NCI-H2227 treated with DMSO at 0.1 percent for 48 hours (cell line): ENCODE measurements around the gene DNTTIP2.
"Not testable (repeated sequence)": the region's sequence is repeated elsewhere in the genome, so short reads cannot be mapped to it uniquely, and the experiment has no call there.

ENCODE experiments used
- DNase-seq: peaks from one replicate; lab custom pipeline; 2025; lab: John Stamatoyannopoulos, UW

The DNTTIP2 gene

DNA sequence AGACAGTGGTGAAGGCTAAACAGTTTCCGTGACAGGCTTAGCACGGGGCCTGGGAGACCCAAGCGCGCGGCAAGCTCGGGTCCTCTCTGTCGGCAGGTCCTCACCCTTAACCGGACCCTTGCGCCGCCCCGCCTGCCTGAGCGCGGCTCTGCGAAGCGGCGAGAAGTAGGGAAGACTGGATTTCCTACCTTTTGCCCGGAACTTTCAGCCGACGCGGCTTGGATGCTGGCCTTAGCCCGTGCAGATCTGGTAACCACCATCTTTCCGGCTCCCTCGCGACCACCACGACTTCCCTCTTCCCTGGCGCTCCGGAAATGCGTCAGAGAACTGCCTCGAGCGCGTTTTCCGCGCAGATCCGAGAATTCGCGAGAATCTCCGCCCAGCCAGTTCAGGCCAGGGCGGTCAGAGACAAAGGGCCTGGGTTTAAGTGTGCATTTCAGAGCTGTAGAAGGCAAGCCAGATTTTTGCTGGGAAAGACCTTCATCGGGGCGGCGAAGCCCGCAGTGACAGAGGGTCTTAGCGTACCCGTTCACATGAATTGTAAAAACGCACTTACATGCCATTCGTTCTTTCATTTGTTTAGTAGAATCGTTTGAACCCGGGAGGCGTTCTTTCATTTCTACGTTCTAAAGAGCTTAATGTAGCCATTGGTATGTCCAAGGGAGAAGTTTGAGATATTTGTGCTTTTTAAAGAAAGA lies at the start of gene DNTTIP2:
DNTTIP2 (minus strand) TSS at position 318 of the 698 bp plus-strand sequence; CDS start at position 260, 58 bp downstream.
- DNase-seq = peak; percentile 88

DNA sequence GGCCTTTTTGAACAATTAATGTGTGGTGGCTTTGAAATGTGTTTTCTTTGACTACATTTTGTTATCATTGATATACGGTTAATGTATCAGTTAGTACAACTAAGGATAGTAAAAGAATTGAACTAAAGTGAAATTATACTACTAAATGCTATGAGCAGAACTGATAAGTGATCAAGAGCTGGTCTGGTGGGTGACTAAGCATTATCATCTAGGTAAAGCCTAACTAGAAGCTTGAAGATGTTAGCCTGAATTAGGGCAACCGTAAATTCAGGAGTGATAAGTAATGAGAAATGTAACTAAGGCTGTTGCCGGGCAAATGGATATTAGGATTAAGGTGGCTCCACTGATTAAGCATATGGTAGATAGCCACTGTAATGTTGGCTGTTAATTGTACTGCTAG lies 46.2 kb upstream of the DNTTIP2 start:
- DNase-seq = no peak

- no peak for DNase-seq
Observed at GRCh38 chr1:93919780-93920179, 40.8 kb upstream of the DNTTIP2 start.

DNA sequence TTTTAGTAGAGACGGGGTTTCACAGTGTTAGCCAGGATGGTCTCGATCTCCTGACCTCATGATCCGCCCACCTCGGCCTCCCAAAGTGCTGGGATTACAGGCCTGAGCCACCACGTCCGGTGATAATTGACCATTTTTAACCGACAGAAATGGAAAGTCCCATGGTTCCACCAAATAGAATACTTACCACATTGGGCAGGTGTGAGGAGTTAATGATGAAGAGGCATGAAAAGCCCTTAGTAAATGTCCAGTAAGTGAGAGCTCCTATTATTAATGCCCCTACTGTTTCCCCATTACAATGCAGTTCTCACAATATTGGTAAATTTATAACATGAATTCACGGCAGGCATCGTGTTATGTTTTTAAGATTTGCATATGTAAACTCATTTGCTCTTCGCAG lies 38.3 kb upstream of the DNTTIP2 start:
- DNase-seq = no peak

DNA sequence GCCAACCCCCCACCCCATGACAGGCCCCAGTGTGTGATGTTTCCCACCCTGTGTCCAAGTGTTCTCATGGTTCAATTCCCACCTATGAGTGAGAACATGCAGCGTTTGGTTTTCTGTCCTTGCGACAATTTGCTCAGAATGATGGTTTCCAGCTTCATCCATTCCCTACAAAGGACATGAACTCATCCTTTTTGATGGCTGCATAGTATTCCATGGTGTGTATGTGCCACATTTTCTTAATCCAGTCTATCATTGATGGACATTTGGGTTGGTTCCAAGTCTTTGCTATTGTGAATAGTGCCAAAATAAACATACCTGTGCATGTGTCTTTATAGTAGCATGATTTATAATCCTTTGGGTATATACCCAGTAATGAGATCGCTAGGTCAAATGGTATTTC lies 31.9 kb upstream of the DNTTIP2 start:
- not testable (repeated sequence) for DNase-seq

DNA sequence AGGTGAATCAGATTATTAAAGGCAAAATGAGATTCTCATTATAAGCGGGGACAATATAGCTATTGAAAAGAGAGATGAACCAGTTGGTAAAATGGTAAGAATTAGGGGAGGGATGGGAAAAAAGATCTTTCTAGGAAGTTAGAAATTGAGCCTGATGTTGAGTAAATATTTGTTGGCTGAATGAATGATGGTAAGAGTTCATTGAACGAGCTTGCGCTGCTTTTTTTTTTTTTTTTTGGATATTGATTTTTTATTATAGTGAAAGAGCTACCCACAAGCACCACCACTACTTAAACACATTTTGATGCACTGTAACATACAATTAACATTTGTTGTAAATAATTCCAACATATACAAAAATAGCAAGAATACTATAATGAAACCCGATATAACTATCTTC lies 31.3 kb upstream of the DNTTIP2 start:
- no peak for DNase-seq

DNA sequence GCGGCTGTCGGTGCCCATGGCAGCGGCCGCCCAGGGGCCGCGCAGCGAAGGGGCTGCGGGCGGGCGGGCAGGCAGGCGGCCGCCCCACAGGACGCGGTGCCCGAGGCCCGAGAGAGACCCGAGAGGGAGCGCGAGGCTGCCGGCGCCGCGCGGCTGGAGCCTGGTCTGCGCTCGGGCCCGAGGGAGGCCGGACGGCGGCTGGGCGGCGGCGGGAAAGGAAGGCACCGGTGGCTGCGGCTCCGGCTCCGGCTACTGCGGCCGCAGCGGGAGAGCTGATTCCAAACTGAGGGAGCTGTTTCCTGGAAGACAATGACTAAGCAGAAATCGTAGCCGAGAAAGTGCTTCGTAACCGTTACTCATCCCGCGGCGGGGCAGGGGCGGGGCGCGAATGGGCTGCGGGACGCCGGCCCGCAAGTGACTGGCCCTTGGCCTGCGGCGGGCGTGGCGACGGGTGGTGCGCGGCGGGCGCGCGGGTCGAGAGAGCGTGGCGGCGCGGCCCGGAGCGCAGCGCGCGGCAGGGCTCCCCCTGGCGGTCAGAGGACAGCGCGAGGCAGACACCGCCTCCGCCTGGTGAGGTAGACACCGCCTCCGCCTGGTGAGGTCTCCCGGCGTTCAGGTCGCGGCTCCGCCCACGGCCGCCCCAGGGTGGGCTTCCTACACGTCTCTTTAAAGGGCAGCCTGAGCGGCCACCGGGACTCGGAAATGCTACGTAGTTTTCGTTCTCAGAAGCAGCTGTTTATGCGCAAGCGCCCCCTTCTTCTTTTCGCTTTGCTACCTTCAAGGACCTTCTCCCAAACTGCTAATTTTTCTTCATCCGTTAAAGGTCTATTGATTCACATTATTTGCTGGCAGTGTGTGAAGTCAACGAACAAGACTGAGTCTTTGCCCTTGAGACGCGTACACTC lies 30.4 kb upstream of the DNTTIP2 start, which contains the start of gene GCLM:
GCLM (minus strand) TSS at position 285 of the 905 bp plus-strand sequence; CDS start at position 18, 267 bp downstream.
- peak; percentile 91 for DNase-seq

DNA sequence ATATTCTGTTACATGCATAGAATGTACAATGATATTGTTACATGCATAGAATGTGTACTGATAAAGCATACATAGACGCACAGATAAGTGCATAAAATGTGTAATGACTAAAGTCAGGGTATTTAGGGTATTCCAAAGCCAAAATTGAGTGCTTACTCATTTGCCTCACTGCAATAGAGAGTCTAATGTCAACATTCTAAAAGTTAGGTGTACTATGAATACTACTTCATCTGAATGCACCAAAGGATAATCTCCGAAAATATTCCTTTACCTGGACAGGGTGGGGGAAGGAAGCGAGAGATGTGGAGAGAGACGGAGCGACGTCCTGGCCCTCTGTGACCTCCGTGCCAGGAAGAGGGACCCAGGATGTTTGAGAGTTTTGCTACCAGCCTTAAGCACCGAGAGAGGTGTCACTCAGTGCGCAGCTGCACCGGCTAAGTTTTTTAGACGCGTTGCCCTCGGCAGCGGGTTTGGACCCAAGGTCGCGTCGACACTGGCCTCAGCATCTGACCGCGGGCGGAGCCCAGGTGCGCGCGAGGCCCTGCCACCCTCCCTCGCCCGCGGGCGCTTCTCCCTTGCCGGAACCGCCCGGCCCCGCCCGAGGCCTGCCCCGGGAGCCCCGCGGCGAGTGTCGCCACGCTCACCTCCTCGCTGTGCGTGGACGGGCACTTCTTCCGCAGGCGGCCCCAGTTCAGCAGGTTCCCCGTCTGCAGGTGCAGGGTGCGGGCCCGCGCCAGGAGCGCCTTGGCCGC lies 29.6 kb upstream of the DNTTIP2 start:
- DNase-seq = no peak

DNA sequence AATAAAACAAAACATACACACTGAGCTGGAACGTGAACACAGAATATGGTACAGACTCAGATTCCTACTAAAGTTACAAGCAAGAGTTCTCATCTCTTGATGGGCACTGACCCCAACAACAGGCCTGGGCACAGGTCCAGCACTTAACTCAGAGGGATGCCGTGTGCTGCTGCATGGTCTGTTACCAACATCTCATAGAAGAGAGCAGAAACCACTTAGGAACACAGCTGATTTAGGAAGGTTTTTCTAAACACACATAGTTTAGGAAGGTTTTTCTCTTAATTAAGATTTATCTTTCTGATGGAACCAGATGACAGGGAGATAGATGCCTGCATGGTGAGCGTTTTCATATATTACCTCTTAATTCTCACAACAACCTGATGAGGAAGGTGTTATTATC lies 28.7 kb upstream of the DNTTIP2 start:
- DNase-seq = peak; percentile 12

DNA sequence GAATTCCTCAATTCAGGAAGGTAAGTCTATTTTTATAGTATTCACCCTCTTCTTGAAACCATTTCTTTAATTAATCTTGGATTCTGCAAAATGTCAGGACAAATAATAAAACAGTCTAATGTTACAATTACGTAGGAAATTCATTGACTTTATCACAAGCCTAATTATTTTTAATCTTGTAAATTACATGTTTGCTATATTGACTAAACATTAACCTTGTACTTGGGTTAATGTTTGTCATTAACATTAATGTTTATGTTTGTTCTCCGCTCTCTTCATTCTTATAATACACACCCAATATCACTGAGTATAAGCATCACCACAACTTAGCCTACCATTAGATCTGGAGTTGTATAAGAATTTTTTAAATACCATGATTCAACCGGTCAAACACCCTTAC lies 27.5 kb upstream of the DNTTIP2 start:
- no peak for DNase-seq

GRCh38 chr1:93905734-93906133 lies 26.7 kb upstream of the DNTTIP2 start:
- DNase-seq = no peak

DNA sequence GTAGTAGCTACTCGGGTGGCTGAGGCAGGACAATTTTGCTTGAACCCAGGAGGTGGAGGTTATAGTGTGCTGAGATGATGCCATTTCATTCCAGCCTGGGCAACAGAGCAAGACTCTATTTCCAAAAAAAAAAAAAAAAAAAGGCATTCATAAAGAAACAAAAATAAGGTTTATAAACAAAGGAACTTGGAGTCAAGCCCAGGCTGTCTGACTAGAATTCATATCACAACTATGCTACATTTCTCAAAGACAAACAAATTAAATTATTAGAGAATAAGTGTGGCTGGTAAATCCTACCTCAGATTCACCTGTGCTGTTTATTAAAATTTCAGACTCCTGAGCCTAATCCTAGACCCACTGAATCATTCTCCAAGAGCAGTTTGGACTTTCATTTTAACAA lies 26.0 kb upstream of the DNTTIP2 start:
- no peak for DNase-seq

GRCh38 chr1:93904228-93904627 lies 25.2 kb upstream of the DNTTIP2 start:
- no peak for DNase-seq

DNA sequence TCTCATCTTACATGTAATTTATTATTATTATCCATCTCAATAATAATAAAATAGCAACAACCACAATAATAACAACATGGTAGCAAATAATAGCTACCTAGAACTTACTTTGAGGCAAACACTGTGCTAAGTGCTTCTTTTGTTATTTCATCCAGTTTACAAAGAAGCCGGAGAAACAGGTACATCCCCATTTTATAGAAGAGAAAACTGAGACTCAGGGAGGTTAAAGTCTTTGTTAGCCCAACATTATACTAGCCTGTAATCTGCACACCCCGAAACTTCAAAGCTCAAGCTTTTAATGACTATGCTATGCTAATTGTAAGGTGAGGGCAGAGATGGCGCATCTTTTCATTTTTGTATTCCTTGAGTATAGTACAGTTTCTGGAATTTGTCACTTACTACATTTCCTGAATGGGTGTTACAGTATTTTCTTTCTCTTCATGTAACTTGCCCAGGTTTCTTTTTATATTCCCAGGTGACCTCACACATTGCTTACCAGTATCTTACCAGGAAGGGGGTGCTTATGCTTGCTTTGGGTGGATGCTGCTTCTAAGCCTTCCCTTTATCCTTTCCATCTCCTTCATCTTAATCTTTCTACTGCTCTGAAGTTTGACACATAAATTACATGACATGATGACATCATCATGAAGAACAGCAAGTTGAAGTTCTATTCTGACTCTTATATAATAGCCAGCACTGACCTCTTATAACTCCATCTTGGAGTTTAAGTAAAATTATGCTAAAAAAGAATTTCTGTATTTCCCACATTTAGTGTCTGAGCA lies 21.9 kb upstream of the DNTTIP2 start:
- no peak for DNase-seq

GRCh38 chr1:93899543-93900207 lies 20.7 kb upstream of the DNTTIP2 start:
- no peak for DNase-seq

- DNase-seq = no peak
Observed at GRCh38 chr1:93888900-93889299, 9.9 kb upstream of the DNTTIP2 start.

- no peak for DNase-seq
Observed at GRCh38 chr1:93882269-93882668, 3.3 kb upstream of the DNTTIP2 start.

- no peak for DNase-seq
Observed at GRCh38 chr1:93880731-93881130, 1.7 kb upstream of the DNTTIP2 start.

- DNase-seq = no peak
Observed at GRCh38 chr1:93878501-93878888, 511 bp downstream of the DNTTIP2 start.

DNA sequence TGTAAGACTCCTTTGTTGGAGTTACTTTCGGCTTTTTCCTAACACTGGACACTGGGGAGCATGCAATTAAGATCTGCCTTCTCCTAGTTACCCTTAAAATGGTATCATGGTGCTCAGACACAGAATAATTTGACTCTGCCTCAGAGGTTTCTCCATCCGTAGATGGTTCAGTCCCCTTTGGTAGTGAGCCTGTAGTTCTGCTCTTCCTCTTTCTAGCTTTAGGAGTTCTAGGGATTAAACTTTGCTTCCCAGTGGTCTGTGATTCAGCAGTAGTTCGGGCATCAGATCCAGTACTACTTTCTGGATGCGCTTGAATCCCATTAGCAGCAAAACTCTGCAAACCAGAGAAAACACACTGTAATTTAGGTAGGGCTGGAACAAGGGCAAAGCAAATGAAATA lies 1.5 kb downstream of the DNTTIP2 start:
- no peak for DNase-seq

DNA sequence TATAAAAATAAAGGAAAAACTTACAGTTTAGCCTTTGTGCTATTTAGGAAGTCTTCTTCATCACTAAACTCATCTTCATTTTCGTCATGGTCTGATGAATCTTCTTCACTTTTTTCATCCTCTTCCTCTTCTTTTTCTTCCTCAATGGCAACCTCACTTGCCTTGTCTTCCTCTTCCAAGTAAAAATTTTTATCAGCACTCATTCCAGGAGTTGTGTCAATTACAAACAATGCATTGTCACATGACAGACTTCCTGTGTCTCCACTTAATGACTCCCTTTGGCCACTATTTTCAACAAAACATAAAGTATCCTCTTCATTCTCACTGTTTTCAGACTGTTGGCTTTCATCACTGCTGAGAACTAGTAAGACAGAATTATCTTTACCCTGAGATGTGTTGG lies 2.8 kb downstream of the DNTTIP2 start:
- no peak for DNase-seq
